ENCODE measurements around the gene CCDC171. TPM values are rescaled to one million over a fixed set of nuclear protein-coding genes. Genes with fewer than 3 reads are reported as not detected.
"Not testable (repeated sequence)": the region's sequence is repeated elsewhere in the genome, so short reads cannot be mapped to it uniquely, and the experiment has no call there.

Gene CCDC171
- total RNA-seq, 1 donor from 2014 or later, result 0.92 TPM

DNA sequence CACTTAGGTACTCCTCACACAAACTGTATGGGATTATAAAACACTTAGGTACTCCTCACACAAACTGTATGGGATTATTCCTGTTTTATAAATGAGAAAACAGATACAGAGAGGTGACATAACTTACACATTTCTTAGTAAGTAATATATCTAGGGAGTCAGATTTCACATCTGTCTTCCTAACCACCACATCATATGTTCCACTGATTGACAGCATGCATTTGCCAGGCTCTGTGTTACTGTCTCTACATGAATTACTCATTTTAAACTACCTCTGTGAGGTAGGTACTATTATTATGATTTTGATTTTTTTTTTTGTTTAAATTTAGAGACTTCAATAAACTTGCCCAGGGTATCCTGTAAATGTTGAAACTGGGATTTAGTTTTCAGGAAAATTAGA, 232.7 kb downstream of the CCDC171 start:
- no peak for DNase-seq (ENCODE audit: low read depth)
- TF ChIP-seq, protein P1, sequence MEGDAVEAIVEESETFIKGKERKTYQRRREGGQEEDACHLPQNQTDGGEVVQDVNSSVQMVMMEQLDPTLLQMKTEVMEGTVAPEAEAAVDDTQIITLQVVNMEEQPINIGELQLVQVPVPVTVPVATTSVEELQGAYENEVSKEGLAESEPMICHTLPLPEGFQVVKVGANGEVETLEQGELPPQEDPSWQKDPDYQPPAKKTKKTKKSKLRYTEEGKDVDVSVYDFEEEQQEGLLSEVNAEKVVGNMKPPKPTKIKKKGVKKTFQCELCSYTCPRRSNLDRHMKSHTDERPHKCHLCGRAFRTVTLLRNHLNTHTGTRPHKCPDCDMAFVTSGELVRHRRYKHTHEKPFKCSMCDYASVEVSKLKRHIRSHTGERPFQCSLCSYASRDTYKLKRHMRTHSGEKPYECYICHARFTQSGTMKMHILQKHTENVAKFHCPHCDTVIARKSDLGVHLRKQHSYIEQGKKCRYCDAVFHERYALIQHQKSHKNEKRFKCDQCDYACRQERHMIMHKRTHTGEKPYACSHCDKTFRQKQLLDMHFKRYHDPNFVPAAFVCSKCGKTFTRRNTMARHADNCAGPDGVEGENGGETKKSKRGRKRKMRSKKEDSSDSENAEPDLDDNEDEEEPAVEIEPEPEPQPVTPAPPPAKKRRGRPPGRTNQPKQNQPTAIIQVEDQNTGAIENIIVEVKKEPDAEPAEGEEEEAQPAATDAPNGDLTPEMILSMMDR (conservative IDR thresholded peaks at IDR 0.05; ENCODE audit: low read depth, low read length), result no peak
- no peak overlapping the region for H3K4me3 ChIP-seq (ENCODE audit: low read depth, low read length)

DNA sequence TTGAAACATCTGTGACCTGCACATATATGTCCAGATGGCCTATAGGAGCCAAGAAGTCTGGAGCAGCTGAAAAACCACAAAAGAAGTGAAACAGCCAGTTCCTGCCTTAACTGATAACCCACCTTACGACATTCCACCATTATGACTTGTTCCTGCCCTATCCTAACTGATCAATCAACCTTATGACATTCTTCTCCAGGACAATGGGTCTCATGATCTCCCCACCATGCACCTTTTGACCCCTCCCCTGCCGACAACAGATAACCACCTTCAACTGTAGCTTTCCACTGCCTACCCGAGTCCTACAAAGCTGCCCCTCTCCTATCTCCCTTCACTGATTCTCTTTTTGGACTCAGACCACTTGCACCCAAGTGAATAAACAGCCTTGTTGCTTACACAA, 233.8 kb downstream of the CCDC171 start:
- no peak overlapping the region for H3K4me3 ChIP-seq (ENCODE audit: low read depth, low read length)
- TF ChIP-seq, protein P1 (conservative IDR thresholded peaks at IDR 0.05; ENCODE audit: low read depth, low read length), result no peak

GRCh38 chr9:15810219-15810899, 257.5 kb downstream of the CCDC171 start:
- not testable (repeated sequence) for DNase-seq (ENCODE audit: low read depth); H3K4me3 ChIP-seq (ENCODE audit: low read depth, low read length)

More for the DNA sequence above, 233.8 kb downstream of the CCDC171 start:
- DNase-seq (ENCODE audit: low read depth), result no peak

DNA sequence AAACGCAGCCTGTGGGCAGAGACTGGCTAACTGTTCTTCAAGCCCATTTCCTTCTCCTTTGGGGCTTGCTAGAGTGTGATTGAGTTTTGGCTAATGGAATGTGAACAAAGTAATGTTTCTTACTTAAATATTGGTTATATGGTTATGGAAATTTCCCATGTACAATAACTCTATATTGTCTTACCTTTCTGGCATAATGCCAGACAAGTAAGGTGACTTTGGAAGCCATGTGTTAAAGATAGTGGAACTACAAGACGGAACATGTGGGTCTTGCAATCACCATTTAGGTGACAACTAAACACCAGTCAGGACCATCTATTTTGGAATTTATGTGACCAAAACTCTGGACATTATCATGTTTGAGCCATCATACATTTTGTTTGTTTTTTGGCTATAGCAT, 260.2 kb downstream of the CCDC171 start:
- no peak overlapping the region for H3K4me3 ChIP-seq (ENCODE audit: low read depth, low read length)
- TF ChIP-seq, protein P1 (conservative IDR thresholded peaks at IDR 0.05; ENCODE audit: low read depth, low read length), result no peak
- DNase-seq (ENCODE audit: low read depth), result no peak

DNA sequence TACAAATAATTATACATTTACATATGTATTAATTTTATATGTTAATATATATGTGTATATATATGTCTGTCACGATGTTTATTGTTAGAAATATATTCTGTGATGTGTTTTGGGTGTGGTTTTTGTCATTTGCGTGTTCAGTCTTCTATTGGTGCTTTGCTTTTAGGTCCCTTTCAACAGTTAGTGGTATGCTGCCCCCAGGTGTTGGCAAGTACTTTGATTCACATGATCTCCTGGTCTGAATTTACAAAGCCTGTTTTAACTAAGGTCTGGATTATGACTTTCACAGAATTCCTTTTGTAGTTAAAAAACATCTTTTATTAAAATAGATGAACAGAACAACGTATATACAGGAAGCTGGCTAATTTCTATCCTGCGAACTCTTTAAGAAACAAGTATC, 271.5 kb downstream of the CCDC171 start:
- DNase-seq (ENCODE audit: low read depth), result no peak
- TF ChIP-seq, protein P1 (conservative IDR thresholded peaks at IDR 0.05; ENCODE audit: low read depth, low read length), result peak; percentile 41
- H3K4me3 ChIP-seq (ENCODE audit: low read depth, low read length), result no peak overlapping the region

DNA sequence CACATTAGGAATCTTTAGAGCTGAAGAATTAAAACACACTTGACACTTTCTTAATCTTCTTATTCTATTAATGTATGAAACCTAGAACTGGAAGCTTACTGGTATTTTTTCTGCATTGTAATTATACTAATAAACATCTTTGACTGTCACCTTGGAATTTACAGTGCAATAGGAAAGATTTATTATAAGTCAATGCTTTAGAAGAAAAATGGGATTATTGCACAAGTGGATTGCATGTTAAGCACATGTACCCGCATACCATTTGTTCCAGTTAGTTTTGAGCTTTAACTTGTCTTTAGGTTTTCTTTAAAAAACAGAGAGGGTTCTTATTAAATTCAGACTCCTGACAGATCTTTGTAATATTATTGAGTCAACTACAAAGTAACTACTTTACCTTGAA, 278.5 kb downstream of the CCDC171 start:
- DNase-seq (ENCODE audit: low read depth), result no peak
- TF ChIP-seq, protein P1 (conservative IDR thresholded peaks at IDR 0.05; ENCODE audit: low read depth, low read length), result no peak
- no peak overlapping the region for H3K4me3 ChIP-seq (ENCODE audit: low read depth, low read length)

GRCh38 chr9:15834541-15834940, 281.7 kb downstream of the CCDC171 start:
- DNase-seq (ENCODE audit: low read depth), result no peak
- TF ChIP-seq, protein P1 (conservative IDR thresholded peaks at IDR 0.05; ENCODE audit: low read depth, low read length), result no peak
- no peak overlapping the region for H3K4me3 ChIP-seq (ENCODE audit: low read depth, low read length)

Data from epithelial cell of proximal tubule (primary cell).